Caco-2 (cell line): ENCODE data around the gene YIPF6. TPM values are rescaled to one million over a fixed set of nuclear protein-coding genes. Genes with fewer than 3 reads are reported as not detected.
"Not testable (repeated sequence)": the region's sequence is repeated elsewhere in the genome, so short reads cannot be mapped to it uniquely, and the experiment has no call there.

Experiments
- BruUV-seq: library from RNA; stranded (reverse); fragments of 400-500 nt; replicated peaks from 2 replicates; lab custom pipeline; 2021; lab: Mats Ljungman, UMichigan
- CTCF ChIA-PET: fragments of 300-600 bp; sonication (Branson Sonifier 250); formaldehyde crosslinking; loops from one replicate; lab custom pipeline; 2022; ENCODE audit warnings: antibody characterized with exemption; lab: Charles Lee
- POLR2A ChIA-PET: fragments of 300-600 bp; sonication (Branson Sonifier 250); formaldehyde crosslinking; loops from one replicate; lab custom pipeline; 2022; ENCODE audit warnings: antibody characterized with exemption; lab: Charles Lee
- DNase-seq, 2 experiments: peaks; one replicate each; pipeline versions ENCODE4 v3.0.0 to v3.0.0-alpha.2; 2020 to 2022
- H3K27me3 ChIP-seq: replicated peaks from 2 replicates; pipeline ENCODE4 v1.6.0; 2011; ENCODE audit warnings: low read length; ENCODE audit not compliant: control insufficient read depth, insufficient read depth
- H3K36me3 ChIP-seq: 2 replicates; pipeline ENCODE4 v1.5.1; 2011; ENCODE audit warnings: low read length; ENCODE audit not compliant: control insufficient read depth, insufficient read depth
- H3K4me1 ChIP-seq: fragments of 250-450 bp; sonication (Bioruptor Pico); 2 replicates; pipeline ENCODE4 v1.5.1; 2020; ENCODE audit warnings: mild to moderate bottlenecking
- H3K4me3 ChIP-seq: 2 replicates; pipeline ENCODE4 v1.5.1; 2011; ENCODE audit warnings: low read depth, mild to moderate bottlenecking, control low read depth, low read length
- H3K9me3 ChIP-seq: fragments of 250-450 bp; sonication (Bioruptor Pico); 2 replicates; pipeline ENCODE4 v1.5.1; 2020; ENCODE audit warnings: mild to moderate bottlenecking, moderate library complexity
- H3K27ac Mint-ChIP-seq: one replicate; pipeline ENCODE4 v1.8.0; 2022; ENCODE audit warnings: mixed read lengths; ENCODE audit not compliant: unreplicated experiment
- H3K27me3 Mint-ChIP-seq: one replicate; pipeline ENCODE4 v1.8.0; 2022; ENCODE audit warnings: mixed read lengths; ENCODE audit not compliant: insufficient read depth, unreplicated experiment
- H3K36me3 Mint-ChIP-seq: one replicate; pipeline ENCODE4 v1.8.0; 2022; ENCODE audit warnings: mild to moderate bottlenecking, mixed read lengths; ENCODE audit not compliant: insufficient read depth, unreplicated experiment
- H3K4me1 Mint-ChIP-seq: one replicate; pipeline ENCODE4 v1.8.0; 2022; ENCODE audit warnings: low read depth, mixed read lengths; ENCODE audit not compliant: unreplicated experiment
- H3K4me3 Mint-ChIP-seq: one replicate; pipeline ENCODE4 v1.8.0; 2022; ENCODE audit warnings: mild to moderate bottlenecking, moderate library complexity, mixed read lengths; ENCODE audit not compliant: unreplicated experiment
- H3K9me3 Mint-ChIP-seq: one replicate; pipeline ENCODE4 v1.8.0; 2022; ENCODE audit warnings: mixed read lengths; ENCODE audit not compliant: unreplicated experiment
- intact Hi-C: fragments of 100-400 bp; cut with micrococcal nuclease; formaldehyde crosslinking; loops from one replicate; pipeline ENCODE4 v1.10.0; 2022; ENCODE audit not compliant: unreplicated experiment
- total RNA-seq: library from RNA; stranded (reverse); gene quantifications from 2 replicates; pipeline ENCODE4 v1.2.3, GENCODE V29; 2022
- TF ChIP-seq, protein P1 (sequence below), 2 experiments: fragments of 200-600 bp in 1 of 2; IDR thresholded peaks; 1 replicate in 1 of 2; 2 replicates in 1 of 2; pipeline versions ENCODE4 v1.5.1 to v1.8.0; 2011 to 2022; ENCODE audit warnings: antibody characterized with exemption in 1 of 2, control low read depth in 1 of 2, inconsistent platforms in 1 of 2, low read depth in 1 of 2, low read length in 1 of 2, mild to moderate bottlenecking in 1 of 2, moderate library complexity in 1 of 2; ENCODE audit not compliant: insufficient read depth in 1 of 2, severe bottlenecking in 1 of 2, unreplicated experiment in 1 of 2

The YIPF6 gene
- total RNA-seq, 1 experiment from 2014 or later, result 43.5 TPM

GRCh38 chrX:68490644-68491043 is 8.2 kb upstream of the YIPF6 start:
- peak in 1 of 2 experiments; percentile 39 for DNase-seq
- no peak overlapping the region for H3K27ac Mint-ChIP-seq

GRCh38 chrX:68492583-68492982 is 6.3 kb upstream of the YIPF6 start:
- Mint-ChIP-seq H3K9me3 (no peaks in the 10 kb centered on the region), H3K4me3 (no peak overlapping the region), H3K4me1 (peaks cover 6% of the 10 kb centered on the region), H3K27ac (no peak overlapping the region), H3K27me3 (no peaks in the 10 kb centered on the region), H3K36me3 (peaks cover under 1% of the 10 kb centered on the region)
- DNase-seq, result no peak
- ChIA-PET CTCF (no interaction called here), POLR2A (no interaction called here)
- Histone ChIP-seq H3K9me3 (no peaks in the 10 kb centered on the region), H3K36me3 (no peaks in the 10 kb centered on the region), H3K4me1 (peaks cover 19% of the 10 kb centered on the region), H3K27me3 (no peaks in the 10 kb centered on the region), H3K4me3 (no peak overlapping the region)
- TF ChIP-seq, protein P1, sequence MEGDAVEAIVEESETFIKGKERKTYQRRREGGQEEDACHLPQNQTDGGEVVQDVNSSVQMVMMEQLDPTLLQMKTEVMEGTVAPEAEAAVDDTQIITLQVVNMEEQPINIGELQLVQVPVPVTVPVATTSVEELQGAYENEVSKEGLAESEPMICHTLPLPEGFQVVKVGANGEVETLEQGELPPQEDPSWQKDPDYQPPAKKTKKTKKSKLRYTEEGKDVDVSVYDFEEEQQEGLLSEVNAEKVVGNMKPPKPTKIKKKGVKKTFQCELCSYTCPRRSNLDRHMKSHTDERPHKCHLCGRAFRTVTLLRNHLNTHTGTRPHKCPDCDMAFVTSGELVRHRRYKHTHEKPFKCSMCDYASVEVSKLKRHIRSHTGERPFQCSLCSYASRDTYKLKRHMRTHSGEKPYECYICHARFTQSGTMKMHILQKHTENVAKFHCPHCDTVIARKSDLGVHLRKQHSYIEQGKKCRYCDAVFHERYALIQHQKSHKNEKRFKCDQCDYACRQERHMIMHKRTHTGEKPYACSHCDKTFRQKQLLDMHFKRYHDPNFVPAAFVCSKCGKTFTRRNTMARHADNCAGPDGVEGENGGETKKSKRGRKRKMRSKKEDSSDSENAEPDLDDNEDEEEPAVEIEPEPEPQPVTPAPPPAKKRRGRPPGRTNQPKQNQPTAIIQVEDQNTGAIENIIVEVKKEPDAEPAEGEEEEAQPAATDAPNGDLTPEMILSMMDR (IDR thresholded peaks at IDR 0.05; ENCODE audit: insufficient read depth in 1 of 2, low read depth in 1 of 2, low read length in 1 of 2, severe bottlenecking in 1 of 2, unreplicated experiment in 1 of 2), result no peak
- BruUV-seq, result no TSS peak
- intact Hi-C loops, result no loop called here

More at GRCh38 chrX:68490644-68491043, 8.2 kb upstream of the YIPF6 start:
- ChIA-PET CTCF (interaction anchor here (0.6 to 1.0 kb wide), 2 partner anchors 49 to 294 kb away, joined by 3 to 8 read pairs; no protein-coding TSS in a partner anchor), POLR2A (interaction anchor here (0.6 kb wide), 1 partner anchor 9 kb away, joined by 3 read pairs; the partner anchor contains the start of gene YIPF6)
- no peaks in the 10 kb centered on the region for H3K9me3 Mint-ChIP-seq
- peaks cover 19% of the 10 kb centered on the region for H3K4me1 ChIP-seq
- no peaks in the 10 kb centered on the region for H3K27me3 Mint-ChIP-seq
- no peak overlapping the region for H3K4me3 Mint-ChIP-seq
- no peaks in the 10 kb centered on the region for H3K9me3 ChIP-seq
- H3K36me3 ChIP-seq, result no peaks in the 10 kb centered on the region
- no peak overlapping the region for H3K4me3 ChIP-seq
- H3K36me3 Mint-ChIP-seq, result peaks cover 4% of the 10 kb centered on the region
- intact Hi-C loops, result loop anchor here (1.0 kb wide), 3 partner anchors 8 to 293 kb away; partner anchors contain the start of gene OPHN1
- peaks cover 6% of the 10 kb centered on the region for H3K4me1 Mint-ChIP-seq
- no peaks in the 10 kb centered on the region for H3K27me3 ChIP-seq
- TF ChIP-seq, protein P1 (IDR thresholded peaks at IDR 0.05; ENCODE audit: insufficient read depth in 1 of 2, low read depth in 1 of 2, low read length in 1 of 2, severe bottlenecking in 1 of 2, unreplicated experiment in 1 of 2), result peak in 1 of 2 experiments; percentile 55
- BruUV-seq, result no TSS peak

- intact Hi-C loops, H3K36me3 ChIP-seq, DNase-seq, H3K4me1 Mint-ChIP-seq, H3K27me3 Mint-ChIP-seq, H3K4me3 Mint-ChIP-seq, H3K27ac Mint-ChIP-seq, H3K4me3 ChIP-seq, H3K27me3 ChIP-seq, H3K36me3 Mint-ChIP-seq, H3K9me3 ChIP-seq, H3K9me3 Mint-ChIP-seq, POLR2A ChIA-PET, BruUV-seq: not testable (repeated sequence)
- CTCF ChIA-PET, result interaction anchor here (0.9 kb wide), 1 partner anchor 297 kb away, joined by 3 read pairs; no protein-coding TSS in a partner anchor
- H3K4me1 ChIP-seq, result peaks cover 13% of the 10 kb centered on the region
Measured at GRCh38 chrX:68493776-68494175, 5.1 kb upstream of the YIPF6 start.
